HEK293 (cell line): ENCODE results near the gene ANKRD40.

Experiments
- CTCF ChIA-PET: fragments of 350-600 bp; formaldehyde crosslinking; extraction: SDS; loops from one replicate; lab custom pipeline; 2021; ENCODE audit warnings: antibody characterized with exemption; lab: Yijun Ruan, JAX
- POLR2A ChIA-PET: fragments of 300-600 bp; formaldehyde crosslinking; extraction: SDS; loops from one replicate; lab custom pipeline; 2020; ENCODE audit warnings: antibody characterized with exemption, inconsistent platforms; lab: Yijun Ruan, JAX
- H3K27ac ChIP-seq: fragments of 200-500 bp; sonication (Bioruptor generic); 2 replicates; pipeline ENCODE4 v1.5.1; 2014; ENCODE audit warnings: low read depth, low read length, control low read depth, inconsistent platforms; ENCODE audit errors: extremely low read depth
- H3K36me3 ChIP-seq, 2 experiments: fragments of 200-500 bp in 1 of 2; sonication (Bioruptor generic) in 1 of 2; 1 replicate in 1 of 2; 2 replicates in 1 of 2; pipeline ENCODE4 v1.5.1; 2014 to 2017; ENCODE audit warnings: inconsistent platforms in 2 of 2, low read length in 2 of 2; ENCODE audit not compliant: control insufficient read depth in 2 of 2, insufficient read depth in 1 of 2
- H3K4me1 ChIP-seq: fragments of 200-500 bp; sonication (Bioruptor generic); 2 replicates; pipeline ENCODE4 v1.5.1; 2014; ENCODE audit warnings: mild to moderate bottlenecking, low read length, inconsistent platforms; ENCODE audit not compliant: control insufficient read depth, insufficient read depth
- H3K4me3 ChIP-seq: 2 replicates; pipeline ENCODE4 v1.5.1; 2011; ENCODE audit warnings: low read depth, mild to moderate bottlenecking, control low read depth, low read length, moderate library complexity
- H3K9me3 ChIP-seq: fragments of 200-500 bp; sonication (Bioruptor generic); 2 replicates; pipeline ENCODE4 v1.5.1; 2014; ENCODE audit warnings: low read depth, low read length, inconsistent platforms; ENCODE audit not compliant: control insufficient read depth, insufficient read depth
- GLI4 ChIP-seq: fragments of 450-650 bp; formaldehyde crosslinking; IDR thresholded peaks from 2 replicates; pipeline ENCODE4 v1.5.1; 2016; ENCODE audit warnings: missing biosample characterization, missing genetic modification characterization
- HOXD13 ChIP-seq: sonication (generic); formaldehyde crosslinking; IDR thresholded peaks from 2 replicates; pipeline ENCODE4 v1.8.0; 2022; ENCODE audit warnings: missing genetic modification reagents, borderline replicate concordance
- KLF8 ChIP-seq: fragments of 450-650 bp; formaldehyde crosslinking; IDR thresholded peaks from 2 replicates; pipeline ENCODE4 v1.5.1; 2016; ENCODE audit warnings: missing biosample characterization, missing genetic modification characterization
- OSR2 ChIP-seq: fragments of 450-650 bp; formaldehyde crosslinking; IDR thresholded peaks from 2 replicates; pipeline ENCODE4 v1.5.1; 2016; ENCODE audit warnings: missing biosample characterization, missing genetic modification characterization
- SP7 ChIP-seq: fragments of 450-650 bp; formaldehyde crosslinking; IDR thresholded peaks from 2 replicates; pipeline ENCODE4 v1.5.1; 2016; ENCODE audit warnings: missing biosample characterization, missing genetic modification characterization
- TRIM28 ChIP-seq: IDR thresholded peaks from 2 replicates; pipeline ENCODE4 v1.6.1; 2011; ENCODE audit warnings: low read length, control low read depth, borderline replicate concordance
- ZBTB1 ChIP-seq: fragments of 450-650 bp; formaldehyde crosslinking; IDR thresholded peaks from 2 replicates; pipeline ENCODE4 v1.5.1; 2016; ENCODE audit warnings: missing biosample characterization, missing genetic modification characterization
- ZFP69B ChIP-seq: fragments of 450-650 bp; formaldehyde crosslinking; IDR thresholded peaks from 2 replicates; pipeline ENCODE4 v1.5.1; 2016; ENCODE audit warnings: missing biosample characterization, missing genetic modification characterization
- ZNF138 ChIP-seq: fragments of 450-650 bp; formaldehyde crosslinking; IDR thresholded peaks from 2 replicates; pipeline ENCODE4 v1.5.1; 2016; ENCODE audit warnings: missing biosample characterization, missing genetic modification characterization, borderline replicate concordance
- ZNF140 ChIP-seq: fragments of 450-650 bp; formaldehyde crosslinking; IDR thresholded peaks from 2 replicates; pipeline ENCODE4 v1.5.1; 2016; ENCODE audit warnings: missing biosample characterization, missing genetic modification characterization
- ZNF157 ChIP-seq: fragments of 450-650 bp; formaldehyde crosslinking; IDR thresholded peaks from 2 replicates; pipeline ENCODE4 v1.5.1; 2016; ENCODE audit warnings: missing biosample characterization, missing genetic modification characterization
- ZNF202 ChIP-seq: fragments of 450-650 bp; formaldehyde crosslinking; IDR thresholded peaks from 2 replicates; pipeline ENCODE4 v1.5.1; 2016; ENCODE audit warnings: missing biosample characterization, missing genetic modification characterization, borderline replicate concordance
- ZNF239 ChIP-seq: fragments of 450-650 bp; formaldehyde crosslinking; IDR thresholded peaks from 2 replicates; pipeline ENCODE4 v1.5.1; 2016; ENCODE audit warnings: missing biosample characterization, missing genetic modification characterization
- ZNF24 ChIP-seq: fragments of 450-650 bp; formaldehyde crosslinking; IDR thresholded peaks from 2 replicates; pipeline ENCODE4 v1.5.1; 2016; ENCODE audit warnings: missing biosample characterization, missing genetic modification characterization
- ZNF311 ChIP-seq: fragments of 450-650 bp; formaldehyde crosslinking; IDR thresholded peaks from 2 replicates; pipeline ENCODE4 v1.5.1; 2017; ENCODE audit warnings: missing biosample characterization, missing genetic modification characterization, borderline replicate concordance
- ZNF366 ChIP-seq: fragments of 450-650 bp; formaldehyde crosslinking; conservative IDR thresholded peaks from 2 replicates; pipeline ENCODE4 v1.5.1; 2016; ENCODE audit warnings: missing biosample characterization, missing genetic modification characterization
- ZNF394 ChIP-seq: fragments of 450-650 bp; formaldehyde crosslinking; IDR thresholded peaks from 2 replicates; pipeline ENCODE4 v1.5.1; 2016; ENCODE audit warnings: missing biosample characterization, missing genetic modification characterization, mild to moderate bottlenecking, moderate library complexity, borderline replicate concordance
- ZNF423 ChIP-seq: fragments of 450-650 bp; formaldehyde crosslinking; IDR thresholded peaks from 2 replicates; pipeline ENCODE4 v1.5.1; 2016; ENCODE audit warnings: missing biosample characterization, missing genetic modification characterization
- ZNF473 ChIP-seq: fragments of 450-650 bp; formaldehyde crosslinking; IDR thresholded peaks from 2 replicates; pipeline ENCODE4 v1.5.1; 2017; ENCODE audit warnings: missing biosample characterization, missing genetic modification characterization
- ZNF521 ChIP-seq: fragments of 450-650 bp; formaldehyde crosslinking; IDR thresholded peaks from 2 replicates; pipeline ENCODE4 v1.5.1; 2017; ENCODE audit warnings: missing biosample characterization, mild to moderate bottlenecking, missing genetic modification characterization
- ZNF549 ChIP-seq: fragments of 450-650 bp; IDR thresholded peaks from 2 replicates; pipeline ENCODE4 v1.5.1; 2018; ENCODE audit warnings: missing biosample characterization, missing genetic modification characterization, mild to moderate bottlenecking, inconsistent platforms, moderate library complexity
- ZNF658 ChIP-seq: fragments of 450-650 bp; formaldehyde crosslinking; IDR thresholded peaks from 2 replicates; pipeline ENCODE4; 2016; ENCODE audit warnings: missing biosample characterization, missing genetic modification characterization
- TF ChIP-seq, protein P1 (sequence below): fragments of 450-650 bp; formaldehyde crosslinking; IDR thresholded peaks from 2 replicates; pipeline ENCODE4 v1.5.1; 2017; ENCODE audit warnings: missing biosample characterization, missing genetic modification characterization
- TF ChIP-seq, protein P2 (sequence below): fragments of 450-650 bp; formaldehyde crosslinking; IDR thresholded peaks from 2 replicates; pipeline ENCODE4 v1.5.1; 2017; ENCODE audit warnings: missing biosample characterization, missing genetic modification characterization
- TF ChIP-seq, protein P3 (sequence below): fragments of 450-650 bp; formaldehyde crosslinking; IDR thresholded peaks from 2 replicates; pipeline ENCODE4 v1.5.1; 2017; ENCODE audit warnings: missing biosample characterization, missing genetic modification characterization

The ANKRD40 gene

DNA sequence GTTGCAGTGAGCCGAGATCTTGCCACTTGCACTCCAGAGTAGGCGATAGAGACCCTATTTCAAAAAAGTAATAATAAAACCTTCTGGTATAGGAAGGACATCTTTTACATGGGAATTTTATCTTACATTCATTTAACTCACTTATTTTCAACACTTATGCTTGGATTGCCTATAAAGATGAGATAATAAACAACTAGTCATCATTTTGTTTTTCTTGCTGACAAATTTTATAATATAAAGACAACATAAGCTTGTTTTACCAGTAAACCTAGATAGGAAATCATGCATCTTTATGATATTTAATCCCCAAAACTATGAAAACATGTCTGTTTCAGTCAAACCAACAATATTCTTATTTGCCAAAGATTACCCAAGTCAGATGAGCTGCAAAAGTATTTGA, 56.1 kb downstream of the ANKRD40 start:
- H3K4me1 ChIP-seq: no peaks in the 10 kb centered on the region
- CTCF ChIA-PET: interaction anchor here (0.6 to 2.4 kb wide), 9 partner anchors 11 to 84 kb away, joined by 3 to 9 read pairs (median 6); no protein-coding TSS in a partner anchor
- no peak overlapping the region for H3K27ac ChIP-seq
- no peaks in the 10 kb centered on the region for H3K36me3 ChIP-seq
- TF ChIP-seq, protein P1, sequence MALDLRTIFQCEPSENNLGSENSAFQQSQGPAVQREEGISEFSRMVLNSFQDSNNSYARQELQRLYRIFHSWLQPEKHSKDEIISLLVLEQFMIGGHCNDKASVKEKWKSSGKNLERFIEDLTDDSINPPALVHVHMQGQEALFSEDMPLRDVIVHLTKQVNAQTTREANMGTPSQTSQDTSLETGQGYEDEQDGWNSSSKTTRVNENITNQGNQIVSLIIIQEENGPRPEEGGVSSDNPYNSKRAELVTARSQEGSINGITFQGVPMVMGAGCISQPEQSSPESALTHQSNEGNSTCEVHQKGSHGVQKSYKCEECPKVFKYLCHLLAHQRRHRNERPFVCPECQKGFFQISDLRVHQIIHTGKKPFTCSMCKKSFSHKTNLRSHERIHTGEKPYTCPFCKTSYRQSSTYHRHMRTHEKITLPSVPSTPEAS: no peak
- TF ChIP-seq ZNF658 (tag by site-specific recombination) (no peak), HOXD13 (CRISPR knock-in tag) (no peak), ZBTB1 (tag by site-specific recombination) (no peak), ZNF24 (tag by site-specific recombination) (no peak), ZNF202 (tag by site-specific recombination) (no peak), ZNF394 (tag by site-specific recombination) (no peak), ZNF140 (no peak), ZNF423 (tag by site-specific recombination) (no peak), SP7 (tag by site-specific recombination) (no peak), GLI4 (tag by site-specific recombination) (no peak), TRIM28 (no peak), ZNF157 (no peak), ZNF239 (no peak), ZNF311 (tag by site-specific recombination) (no peak), ZNF473 (tag by site-specific recombination) (no peak), OSR2 (tag by site-specific recombination) (no peak)
- TF ChIP-seq, protein P2, sequence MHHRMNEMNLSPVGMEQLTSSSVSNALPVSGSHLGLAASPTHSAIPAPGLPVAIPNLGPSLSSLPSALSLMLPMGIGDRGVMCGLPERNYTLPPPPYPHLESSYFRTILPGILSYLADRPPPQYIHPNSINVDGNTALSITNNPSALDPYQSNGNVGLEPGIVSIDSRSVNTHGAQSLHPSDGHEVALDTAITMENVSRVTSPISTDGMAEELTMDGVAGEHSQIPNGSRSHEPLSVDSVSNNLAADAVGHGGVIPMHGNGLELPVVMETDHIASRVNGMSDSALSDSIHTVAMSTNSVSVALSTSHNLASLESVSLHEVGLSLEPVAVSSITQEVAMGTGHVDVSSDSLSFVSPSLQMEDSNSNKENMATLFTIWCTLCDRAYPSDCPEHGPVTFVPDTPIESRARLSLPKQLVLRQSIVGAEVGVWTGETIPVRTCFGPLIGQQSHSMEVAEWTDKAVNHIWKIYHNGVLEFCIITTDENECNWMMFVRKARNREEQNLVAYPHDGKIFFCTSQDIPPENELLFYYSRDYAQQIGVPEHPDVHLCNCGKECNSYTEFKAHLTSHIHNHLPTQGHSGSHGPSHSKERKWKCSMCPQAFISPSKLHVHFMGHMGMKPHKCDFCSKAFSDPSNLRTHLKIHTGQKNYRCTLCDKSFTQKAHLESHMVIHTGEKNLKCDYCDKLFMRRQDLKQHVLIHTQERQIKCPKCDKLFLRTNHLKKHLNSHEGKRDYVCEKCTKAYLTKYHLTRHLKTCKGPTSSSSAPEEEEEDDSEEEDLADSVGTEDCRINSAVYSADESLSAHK (tag by site-specific recombination): no peak
- TF ChIP-seq, protein P3, sequence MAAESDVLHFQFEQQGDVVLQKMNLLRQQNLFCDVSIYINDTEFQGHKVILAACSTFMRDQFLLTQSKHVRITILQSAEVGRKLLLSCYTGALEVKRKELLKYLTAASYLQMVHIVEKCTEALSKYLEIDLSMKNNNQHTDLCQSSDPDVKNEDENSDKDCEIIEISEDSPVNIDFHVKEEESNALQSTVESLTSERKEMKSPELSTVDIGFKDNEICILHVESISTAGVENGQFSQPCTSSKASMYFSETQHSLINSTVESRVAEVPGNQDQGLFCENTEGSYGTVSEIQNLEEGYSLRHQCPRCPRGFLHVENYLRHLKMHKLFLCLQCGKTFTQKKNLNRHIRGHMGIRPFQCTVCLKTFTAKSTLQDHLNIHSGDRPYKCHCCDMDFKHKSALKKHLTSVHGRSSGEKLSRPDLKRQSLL (tag by site-specific recombination): no peak
- TF ChIP-seq, all 188 proteins: peak for 0
- Histone ChIP-seq H3K4me3 (no peak overlapping the region), H3K9me3 (no peaks in the 10 kb centered on the region)
- POLR2A ChIA-PET: interaction anchor here (3.0 kb wide), 1 partner anchor 13 kb away, joined by 7 read pairs; no protein-coding TSS in a partner anchor

DNA sequence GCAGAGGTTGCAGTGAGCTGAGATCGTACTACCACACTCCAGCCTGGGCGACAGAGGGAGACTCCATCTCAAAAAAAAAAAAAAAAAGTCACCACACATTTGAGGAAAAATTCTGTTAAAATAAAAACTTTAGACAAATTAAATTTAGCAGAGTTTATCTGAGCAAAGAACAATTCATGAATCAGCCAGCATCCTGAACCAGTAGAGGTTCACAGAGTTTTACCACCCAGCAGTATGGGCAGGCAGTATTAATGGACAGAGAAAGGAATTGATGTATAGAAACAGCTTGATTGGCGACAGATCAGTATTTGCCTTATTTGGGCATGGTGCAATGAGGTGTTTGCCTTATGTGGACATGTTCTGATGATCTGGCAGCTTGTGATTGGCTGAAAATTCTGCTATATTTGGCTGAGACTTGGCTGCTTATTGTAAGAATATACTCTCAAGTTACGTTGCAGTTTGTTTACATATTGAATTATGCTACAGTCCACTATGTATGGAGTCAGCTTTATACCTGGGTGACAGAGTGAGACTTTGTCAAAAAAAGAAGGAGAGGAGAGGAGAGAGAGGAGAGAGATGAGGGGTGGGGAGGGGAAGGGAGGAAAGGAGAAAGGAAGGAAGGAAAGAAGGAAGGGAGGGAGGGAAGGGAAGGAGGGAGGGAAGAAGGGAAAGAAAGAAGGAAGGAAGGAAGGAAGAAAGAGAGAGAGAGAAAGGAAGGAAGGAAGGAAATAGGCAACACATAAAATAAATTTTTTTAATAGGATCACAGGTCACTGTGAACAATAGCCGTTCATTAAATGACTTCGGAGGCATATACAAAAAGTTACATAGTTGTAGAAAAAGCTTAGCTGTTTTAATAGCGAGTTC, 58.4 kb downstream of the ANKRD40 start:
- Histone ChIP-seq H3K4me1 (no peaks in the 10 kb centered on the region), H3K36me3 (no peaks in the 10 kb centered on the region), H3K4me3 (no peak overlapping the region), H3K27ac (no peak overlapping the region), H3K9me3 (no peaks in the 10 kb centered on the region)
- ChIA-PET CTCF (interaction anchor here (0.6 to 2.0 kb wide), 7 partner anchors 13 to 167 kb away, joined by 3 to 10 read pairs (median 4); no protein-coding TSS in a partner anchor), POLR2A (interaction anchor here (0.9 kb wide), 1 partner anchor 10 kb away, joined by 3 read pairs; no protein-coding TSS in a partner anchor)
- no peak for TF ChIP-seq SP7 (tag by site-specific recombination)
- no peak for TF ChIP-seq ZFP69B (tag by site-specific recombination)
- no peak for TF ChIP-seq ZNF138
- TF ChIP-seq ZNF549 (tag by site-specific recombination): peak; percentile 96
- peak; percentile 91 for TF ChIP-seq ZNF366
- no peak for TF ChIP-seq KLF8 (tag by site-specific recombination)
- TF ChIP-seq ZNF521 (tag by site-specific recombination): no peak
- TF ChIP-seq, all 188 proteins: peak for 2
